Panc1 (cell line): ENCODE measurements around the gene SGO2. TPM values are rescaled to one million over a fixed set of nuclear protein-coding genes. Genes with fewer than 3 reads are reported as not detected.

Experiments
- ATAC-seq: fragments of 200-7000 bp; cut with Tn5 transposase; 2 replicates; pipeline ENCODE4 v1.9.1; 2020; ENCODE audit warnings: mild to moderate bottlenecking, moderate library complexity
- BruUV-seq: library from RNA; stranded (reverse); fragments of 400-500 nt; replicated peaks from 2 replicates; lab custom pipeline; 2021; lab: Mats Ljungman, UMichigan
- CTCF ChIA-PET: fragments of 300-600 bp; sonication (Branson Sonifier 250); formaldehyde crosslinking; loops from one replicate; lab custom pipeline; 2022; ENCODE audit warnings: antibody characterized with exemption; lab: Charles Lee
- POLR2A ChIA-PET: fragments of 300-600 bp; sonication (Branson Sonifier 250); formaldehyde crosslinking; loops from one replicate; lab custom pipeline; 2022; ENCODE audit warnings: antibody characterized with exemption; lab: Charles Lee
- DNase-seq: peaks from one replicate; pipeline ENCODE4 v3.0.0-alpha.2; 2010; ENCODE audit warnings: low read depth, low spot score
- H3K27ac ChIP-seq: 2 replicates; pipeline ENCODE4 v1.5.1; 2011; ENCODE audit warnings: mild to moderate bottlenecking, low read length, inconsistent platforms
- H3K27me3 ChIP-seq: fragments of 200-500 bp; sonication (Bioruptor generic); 2 replicates; pipeline ENCODE4 v1.6.0; 2014; ENCODE audit warnings: low read length, inconsistent platforms; ENCODE audit not compliant: control insufficient read depth, insufficient read depth
- H3K36me3 ChIP-seq: fragments of 200-500 bp; sonication (Bioruptor generic); 2 replicates; pipeline ENCODE4 v1.5.1; 2014; ENCODE audit warnings: inconsistent platforms, mild to moderate bottlenecking, low read length, moderate library complexity; ENCODE audit not compliant: control insufficient read depth, insufficient read depth
- H3K4me1 ChIP-seq: 2 replicates; pipeline ENCODE4 v1.5.1; 2011; ENCODE audit warnings: inconsistent platforms, mild to moderate bottlenecking, low read length, moderate library complexity; ENCODE audit not compliant: control insufficient read depth, insufficient read depth
- H3K4me3 ChIP-seq, 2 experiments: 2 replicates each; pipeline ENCODE4 v1.5.1; 2011 to 2012; ENCODE audit warnings: low read depth in 2 of 2, low read length in 2 of 2, mild to moderate bottlenecking in 2 of 2, inconsistent platforms in 1 of 2, moderate library complexity in 1 of 2
- H3K9me3 ChIP-seq: fragments of 200-500 bp; sonication (Bioruptor generic); 2 replicates; pipeline ENCODE4 v1.5.1; 2014; ENCODE audit warnings: low read depth, mild to moderate bottlenecking, inconsistent platforms, low read length, moderate library complexity; ENCODE audit not compliant: control insufficient read depth, insufficient read depth
- POLR2AphosphoS5 ChIP-seq: IDR thresholded peaks from 2 replicates; pipeline ENCODE4 v1.6.1; 2012; ENCODE audit warnings: mild to moderate bottlenecking, low read depth, low read length, moderate library complexity
- SIN3A ChIP-seq: IDR thresholded peaks from 2 replicates; pipeline ENCODE4 v1.6.1; 2012; ENCODE audit warnings: low read depth, mild to moderate bottlenecking, low read length, moderate library complexity, borderline replicate concordance; ENCODE audit not compliant: insufficient read depth
- TCF7L2 ChIP-seq: IDR thresholded peaks from 2 replicates; pipeline ENCODE4 v1.6.1; 2011; ENCODE audit warnings: mild to moderate bottlenecking, low read depth, low read length, inconsistent platforms
- in situ Hi-C: cut with HindIII; loops from 2 replicates; pipeline ENCODE4 v1.10.0; 2016; ENCODE audit warnings: low sequenced_read_pairs, low pct_unique_long_range_greater_than_20kb
- intact Hi-C: fragments of 100-400 bp; cut with micrococcal nuclease; formaldehyde crosslinking; loops from one replicate; pipeline ENCODE4 v1.10.0; 2022; ENCODE audit not compliant: unreplicated experiment
- total RNA-seq: library from RNA; stranded (reverse); gene quantifications from one replicate; pipeline ENCODE4 v1.2.1, GENCODE V29; 2021; ENCODE audit not compliant: unreplicated experiment
- TF ChIP-seq, protein P1 (sequence below): fragments of 450-650 bp; IDR thresholded peaks from 2 replicates; pipeline ENCODE4 v1.5.1; 2017; ENCODE audit warnings: mild to moderate bottlenecking
- TF ChIP-seq, protein P2 (sequence below), 2 experiments: IDR thresholded peaks; 2 replicates each; pipeline ENCODE4 v1.6.1; 2011 to 2012; ENCODE audit warnings: low read depth in 2 of 2, control low read depth in 1 of 2, low read length in 1 of 2, mild to moderate bottlenecking in 1 of 2, moderate library complexity in 1 of 2; ENCODE audit not compliant: insufficient read depth in 1 of 2

Gene SGO2
- total RNA-seq, 1 experiment from 2014 or later: 34.0 TPM

DNA sequence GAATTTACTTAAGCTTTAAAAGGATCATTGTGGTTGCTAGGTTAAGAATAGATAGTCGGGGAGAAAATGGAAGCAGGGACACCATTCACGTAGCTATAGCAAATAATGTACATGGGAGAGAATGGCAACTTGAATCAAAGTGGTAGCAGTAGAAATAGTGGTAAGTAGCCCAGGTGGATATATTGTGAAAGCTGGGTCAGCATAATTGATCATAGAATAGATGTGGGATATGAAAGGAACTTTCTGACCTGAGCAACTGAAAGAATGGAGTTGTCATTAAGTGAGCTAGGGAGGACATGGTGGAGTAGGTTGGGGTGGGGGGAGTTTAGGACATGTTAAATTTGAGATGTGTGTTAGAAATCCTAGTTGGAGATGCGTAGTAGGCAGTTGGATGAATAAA, 2.2 kb downstream of the SGO2 start:
- CTCF ChIA-PET: interaction anchor here (0.6 kb wide), 1 partner anchor 167 kb away, joined by 3 read pairs; no protein-coding TSS in a partner anchor

DNA sequence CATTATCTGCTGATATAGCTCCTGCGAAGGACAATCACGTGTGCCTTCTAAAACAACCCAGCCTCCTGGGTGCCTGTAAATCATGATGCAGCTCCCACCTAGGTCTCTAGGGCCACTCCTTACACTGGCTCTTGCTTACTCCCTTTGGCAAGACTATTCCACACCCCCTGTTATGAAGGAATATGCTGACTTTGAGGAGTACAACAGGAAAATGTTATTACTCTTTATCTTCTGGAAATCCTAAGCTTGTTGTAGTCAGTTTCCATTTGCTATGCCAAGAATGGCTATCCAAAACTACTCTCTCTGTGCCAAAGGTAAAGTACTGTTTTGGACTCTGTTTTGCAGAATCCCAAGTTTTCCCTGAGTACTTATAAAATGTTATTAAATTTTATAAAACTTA, 7.7 kb downstream of the SGO2 start:
- Histone ChIP-seq H3K4me1 (peaks cover 3% of the 10 kb centered on the region; the same call in 1 of the 2 replicates), H3K36me3 (peaks cover 29% of the 10 kb centered on the region), H3K9me3 (no peaks in the 10 kb centered on the region), H3K27ac (no peak overlapping the region), H3K27me3 (no peaks in the 10 kb centered on the region), H3K4me3 (no peak overlapping the region)
- POLR2A ChIA-PET: interaction anchor here (0.7 kb wide), 1 partner anchor 117 kb away, joined by 3 read pairs; no protein-coding TSS in a partner anchor
- TF ChIP-seq TCF7L2 (no peak), SIN3A (no peak), POLR2AphosphoS5 (no peak)
- TF ChIP-seq, protein P1, sequence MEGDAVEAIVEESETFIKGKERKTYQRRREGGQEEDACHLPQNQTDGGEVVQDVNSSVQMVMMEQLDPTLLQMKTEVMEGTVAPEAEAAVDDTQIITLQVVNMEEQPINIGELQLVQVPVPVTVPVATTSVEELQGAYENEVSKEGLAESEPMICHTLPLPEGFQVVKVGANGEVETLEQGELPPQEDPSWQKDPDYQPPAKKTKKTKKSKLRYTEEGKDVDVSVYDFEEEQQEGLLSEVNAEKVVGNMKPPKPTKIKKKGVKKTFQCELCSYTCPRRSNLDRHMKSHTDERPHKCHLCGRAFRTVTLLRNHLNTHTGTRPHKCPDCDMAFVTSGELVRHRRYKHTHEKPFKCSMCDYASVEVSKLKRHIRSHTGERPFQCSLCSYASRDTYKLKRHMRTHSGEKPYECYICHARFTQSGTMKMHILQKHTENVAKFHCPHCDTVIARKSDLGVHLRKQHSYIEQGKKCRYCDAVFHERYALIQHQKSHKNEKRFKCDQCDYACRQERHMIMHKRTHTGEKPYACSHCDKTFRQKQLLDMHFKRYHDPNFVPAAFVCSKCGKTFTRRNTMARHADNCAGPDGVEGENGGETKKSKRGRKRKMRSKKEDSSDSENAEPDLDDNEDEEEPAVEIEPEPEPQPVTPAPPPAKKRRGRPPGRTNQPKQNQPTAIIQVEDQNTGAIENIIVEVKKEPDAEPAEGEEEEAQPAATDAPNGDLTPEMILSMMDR: no peak
- TF ChIP-seq, protein P2, sequence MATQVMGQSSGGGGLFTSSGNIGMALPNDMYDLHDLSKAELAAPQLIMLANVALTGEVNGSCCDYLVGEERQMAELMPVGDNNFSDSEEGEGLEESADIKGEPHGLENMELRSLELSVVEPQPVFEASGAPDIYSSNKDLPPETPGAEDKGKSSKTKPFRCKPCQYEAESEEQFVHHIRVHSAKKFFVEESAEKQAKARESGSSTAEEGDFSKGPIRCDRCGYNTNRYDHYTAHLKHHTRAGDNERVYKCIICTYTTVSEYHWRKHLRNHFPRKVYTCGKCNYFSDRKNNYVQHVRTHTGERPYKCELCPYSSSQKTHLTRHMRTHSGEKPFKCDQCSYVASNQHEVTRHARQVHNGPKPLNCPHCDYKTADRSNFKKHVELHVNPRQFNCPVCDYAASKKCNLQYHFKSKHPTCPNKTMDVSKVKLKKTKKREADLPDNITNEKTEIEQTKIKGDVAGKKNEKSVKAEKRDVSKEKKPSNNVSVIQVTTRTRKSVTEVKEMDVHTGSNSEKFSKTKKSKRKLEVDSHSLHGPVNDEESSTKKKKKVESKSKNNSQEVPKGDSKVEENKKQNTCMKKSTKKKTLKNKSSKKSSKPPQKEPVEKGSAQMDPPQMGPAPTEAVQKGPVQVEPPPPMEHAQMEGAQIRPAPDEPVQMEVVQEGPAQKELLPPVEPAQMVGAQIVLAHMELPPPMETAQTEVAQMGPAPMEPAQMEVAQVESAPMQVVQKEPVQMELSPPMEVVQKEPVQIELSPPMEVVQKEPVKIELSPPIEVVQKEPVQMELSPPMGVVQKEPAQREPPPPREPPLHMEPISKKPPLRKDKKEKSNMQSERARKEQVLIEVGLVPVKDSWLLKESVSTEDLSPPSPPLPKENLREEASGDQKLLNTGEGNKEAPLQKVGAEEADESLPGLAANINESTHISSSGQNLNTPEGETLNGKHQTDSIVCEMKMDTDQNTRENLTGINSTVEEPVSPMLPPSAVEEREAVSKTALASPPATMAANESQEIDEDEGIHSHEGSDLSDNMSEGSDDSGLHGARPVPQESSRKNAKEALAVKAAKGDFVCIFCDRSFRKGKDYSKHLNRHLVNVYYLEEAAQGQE (IDR thresholded peaks at IDR 0.05; ENCODE audit: insufficient read depth in 1 of 2, low read depth in 2 of 2, low read length in 1 of 2): no peak
- BruUV-seq: no TSS peak
- DNase-seq: no peak
- intact Hi-C loops (no loop called here), in situ Hi-C loops (no loop called here)
- CTCF ChIA-PET: no interaction called here
- ATAC-seq: no peak

More for the DNA sequence above, 2.2 kb downstream of the SGO2 start:
- POLR2A ChIA-PET: interaction anchor here (0.6 kb wide), 1 partner anchor 436 kb away, joined by 6 read pairs; no protein-coding TSS in a partner anchor
- Histone ChIP-seq H3K4me3 (no peak overlapping the region), H3K4me1 (peaks cover 19% of the 10 kb centered on the region), H3K36me3 (peaks cover 13% of the 10 kb centered on the region), H3K27ac (peak overlapping the region; percentile 53; the same call in 1 of the 2 replicates), H3K9me3 (no peaks in the 10 kb centered on the region), H3K27me3 (no peaks in the 10 kb centered on the region)
- DNase-seq: no peak
- in situ Hi-C loops: no loop called here
- BruUV-seq: no TSS peak
- intact Hi-C loops: no loop called here
- TF ChIP-seq, protein P1: no peak
- no peak for TF ChIP-seq POLR2AphosphoS5
- ATAC-seq: no peak
